ENCODE data around the gene GALNT9.
"Not testable (repeated sequence)": the region's sequence is repeated elsewhere in the genome, so short reads cannot be mapped to it uniquely, and the experiment has no call there.

GALNT9 gene

GRCh38 chr12:132228476-132229192 lies 100.8 kb downstream of the GALNT9 start:
- DNase-seq: no peak

DNA sequence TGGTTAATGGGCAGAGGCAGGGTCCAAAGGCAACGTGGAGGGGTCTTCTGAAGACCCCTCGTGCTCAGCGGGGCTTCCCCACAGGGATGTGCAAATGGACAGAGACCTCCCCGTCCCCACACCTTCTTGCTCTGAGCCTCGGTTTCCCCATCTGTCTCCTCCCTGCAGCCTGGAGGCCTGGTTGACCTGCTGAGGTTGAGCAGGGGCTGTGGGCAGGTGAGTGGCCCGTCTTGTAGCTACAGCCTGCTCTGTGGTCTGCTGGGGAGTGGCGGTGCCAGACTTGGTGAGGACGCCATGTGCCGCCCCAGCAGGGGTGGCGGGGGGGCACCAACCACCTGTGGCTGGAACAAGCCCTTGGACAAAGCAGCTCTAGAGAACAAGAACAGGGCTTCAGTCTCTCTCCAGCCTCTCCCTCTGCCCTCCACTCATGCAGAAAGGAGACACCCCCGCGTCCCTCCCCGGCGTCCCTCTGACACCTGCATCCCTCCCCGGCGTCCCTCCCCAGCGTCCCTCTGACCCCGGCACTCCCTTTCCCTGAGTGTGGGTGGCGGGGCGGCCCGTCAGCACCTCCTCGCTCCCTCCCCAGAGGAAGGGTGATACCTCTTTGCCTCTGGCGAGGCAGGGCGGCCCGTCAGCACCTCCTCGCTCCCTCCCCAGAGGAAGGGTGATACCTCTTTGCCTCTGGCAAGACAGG lies 101.5 kb downstream of the GALNT9 start:
- no peak for DNase-seq

DNA sequence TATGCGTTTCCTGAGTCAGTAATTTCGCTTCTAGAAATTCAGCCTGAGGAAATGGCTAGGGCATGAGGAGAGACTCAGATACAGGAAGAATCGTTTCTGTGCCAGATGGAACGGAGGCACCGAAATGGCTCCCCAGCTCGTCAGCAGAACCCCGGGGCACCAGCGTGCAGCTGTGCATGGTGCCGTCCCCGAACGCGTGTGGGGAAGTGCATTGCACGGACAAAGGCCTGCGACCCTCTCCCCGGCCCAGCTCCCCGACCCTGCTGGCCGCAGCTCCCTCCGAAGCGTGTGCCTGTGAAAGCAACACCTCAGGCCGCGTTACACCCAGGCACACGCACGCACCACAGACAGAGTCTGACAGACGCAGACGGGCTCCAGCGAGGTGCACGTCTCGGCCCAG lies 102.3 kb downstream of the GALNT9 start:
- DNase-seq: no peak

DNA sequence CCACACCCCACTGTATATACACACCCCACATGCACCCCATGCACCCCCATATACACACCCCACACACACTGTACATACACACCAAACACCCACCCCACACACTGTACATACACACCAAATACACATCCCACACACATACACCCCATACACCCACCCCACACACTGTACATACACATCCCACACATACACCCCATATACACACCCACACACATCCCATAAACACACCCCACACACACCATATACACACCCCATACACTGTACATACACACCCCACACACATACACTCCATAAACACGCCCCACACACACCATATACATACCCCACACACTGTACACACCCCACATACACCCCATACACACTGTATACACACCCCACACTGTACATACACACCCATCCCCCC lies 102.8 kb downstream of the GALNT9 start:
- no peak for DNase-seq

DNA sequence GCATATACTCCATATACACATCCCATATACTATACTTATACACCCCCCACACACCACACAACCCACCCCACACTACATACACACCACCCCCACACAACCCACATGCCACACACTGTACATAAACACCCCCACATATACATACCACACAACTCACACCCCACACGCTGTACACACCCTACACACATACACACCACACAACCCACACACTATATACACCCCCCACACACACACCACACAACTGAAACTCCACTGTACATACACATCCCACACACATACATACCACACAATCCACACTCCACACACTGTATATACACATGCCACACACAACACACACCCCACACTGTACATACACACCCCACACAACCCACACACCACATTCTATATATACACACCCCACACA lies 104.2 kb downstream of the GALNT9 start:
- DNase-seq: no peak

DNA sequence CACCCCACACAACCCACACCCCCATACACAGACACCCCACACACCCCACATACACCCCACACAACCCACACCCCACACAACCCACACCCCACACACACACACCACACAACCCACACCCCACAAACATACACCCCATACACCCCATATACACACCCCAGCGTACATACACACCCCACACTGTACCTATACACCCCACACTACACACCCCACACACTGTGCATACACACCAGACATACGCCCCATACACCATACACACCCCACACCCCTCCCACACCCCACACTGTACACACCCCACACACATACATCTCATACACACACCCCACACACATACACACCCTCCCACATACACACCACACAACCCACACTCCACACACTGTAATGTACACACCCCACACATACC lies 104.9 kb downstream of the GALNT9 start:
- DNase-seq: no peak

GRCh38 chr12:132222808-132223173 lies 106.6 kb downstream of the GALNT9 start:
- no peak for DNase-seq

DNA sequence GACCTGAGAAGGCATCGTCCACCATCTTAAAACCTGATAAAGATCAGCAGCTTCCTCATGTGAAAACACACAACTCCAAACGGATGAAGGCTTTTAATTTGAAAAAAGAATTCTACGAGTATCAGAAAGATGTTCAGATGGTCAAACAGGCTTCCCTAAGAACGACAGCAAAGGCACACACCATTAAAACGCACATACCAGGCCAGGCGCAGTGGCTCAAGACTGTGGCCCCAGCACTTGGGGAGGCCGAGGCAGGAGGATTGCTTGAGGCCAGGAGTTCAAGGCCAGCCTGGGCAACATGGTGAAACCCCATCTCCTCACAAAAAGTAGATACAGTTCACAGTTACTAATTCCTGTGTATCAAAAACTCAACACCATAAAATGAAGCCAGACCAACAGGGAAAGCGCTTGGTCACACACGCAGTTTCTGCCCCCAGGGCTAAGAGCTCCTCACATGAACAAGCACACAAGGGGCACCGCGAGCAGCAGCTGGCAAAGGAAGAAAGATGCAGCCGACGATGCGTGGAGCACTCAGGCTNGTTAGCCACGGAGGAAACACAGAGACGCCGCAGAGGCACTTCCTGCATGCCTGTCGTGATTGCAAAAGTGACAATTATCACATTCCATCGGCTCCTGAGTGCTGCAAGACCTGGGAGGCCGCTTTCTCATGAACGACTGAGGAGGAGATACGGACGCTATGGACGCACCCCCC lies 107.1 kb downstream of the GALNT9 start:
- peak; percentile 95 for DNase-seq

DNA sequence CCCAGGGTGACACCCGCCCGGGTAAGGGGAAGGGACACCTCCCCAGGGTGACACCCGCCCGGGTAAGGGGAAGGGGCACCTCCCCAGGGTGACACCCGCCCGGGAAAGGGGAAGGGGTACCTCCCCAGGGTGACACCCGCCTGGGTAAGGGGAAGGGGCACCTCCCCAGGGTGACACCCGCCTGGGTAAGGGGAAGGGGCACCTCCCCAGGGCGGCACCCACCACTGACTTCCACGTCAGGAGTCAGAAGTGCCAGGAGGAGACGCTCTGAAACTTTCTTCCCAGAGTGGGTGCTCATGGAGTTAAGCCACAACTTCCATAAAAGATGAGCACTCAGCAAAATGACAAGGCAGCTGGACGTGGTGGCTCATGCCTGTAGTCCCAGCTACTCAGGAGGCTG lies 109.6 kb downstream of the GALNT9 start:
- not testable (repeated sequence) for DNase-seq

- DNase-seq: peak; percentile 61
Measured at GRCh38 chr12:132219323-132219722, 110.1 kb downstream of the GALNT9 start.

GRCh38 chr12:132218915-132219314 lies 110.5 kb downstream of the GALNT9 start:
- peak; percentile 74 for DNase-seq

GRCh38 chr12:132218527-132218875 lies 110.9 kb downstream of the GALNT9 start:
- no peak for DNase-seq

- no peak for DNase-seq
Measured at GRCh38 chr12:132217800-132218526, 111.4 kb downstream of the GALNT9 start.

DNA sequence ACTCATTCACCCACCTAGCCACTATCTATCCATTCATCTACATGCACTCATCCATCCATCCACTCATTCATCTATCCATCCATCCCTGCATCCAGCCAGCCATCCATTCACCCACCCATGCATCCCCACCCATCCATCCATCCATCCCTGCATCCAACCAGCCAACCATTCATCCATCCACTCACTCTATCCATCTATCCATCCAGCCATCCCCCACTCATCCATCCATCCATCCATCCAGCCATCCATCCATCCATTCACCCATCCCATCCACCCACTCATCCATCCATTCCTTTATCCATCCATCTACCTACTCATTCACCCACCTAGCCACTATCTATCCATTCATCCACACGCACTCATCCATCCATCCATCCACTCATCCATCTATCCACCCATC lies 112.0 kb downstream of the GALNT9 start:
- DNase-seq: no peak

DNA sequence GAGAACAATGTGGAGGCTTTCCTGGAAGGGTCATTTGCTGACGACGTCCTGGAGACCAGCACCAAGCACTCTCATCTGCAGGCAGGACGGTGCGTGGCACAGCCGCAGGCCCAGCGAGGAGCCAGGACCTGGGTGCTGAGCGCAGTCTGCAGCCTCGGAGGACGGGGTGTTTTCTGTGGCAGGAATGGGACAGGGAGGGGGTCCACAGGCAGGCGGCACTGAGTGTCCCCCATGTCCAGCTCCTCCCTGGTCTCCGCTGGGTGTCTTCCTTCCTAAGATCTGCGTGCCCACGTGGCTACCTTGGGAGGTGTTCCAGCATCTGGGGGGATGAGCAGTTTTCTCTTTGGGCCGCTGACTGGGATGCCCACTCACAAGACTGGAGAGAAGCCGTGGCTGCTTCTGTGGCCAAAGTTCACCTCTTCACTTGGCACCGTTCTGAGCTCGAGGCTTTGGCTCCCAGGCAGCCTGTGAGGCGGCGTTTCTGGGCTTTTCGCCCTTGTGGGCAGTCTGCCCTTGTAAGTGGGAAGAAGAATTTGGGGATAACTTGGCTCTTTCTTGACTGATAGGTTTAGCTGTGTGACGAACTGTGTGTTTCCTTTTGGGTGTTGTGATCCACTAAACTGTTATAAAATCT lies 112.9 kb downstream of the GALNT9 start:
- no peak for DNase-seq

- no peak for DNase-seq
Measured at GRCh38 chr12:132215299-132215989, 113.9 kb downstream of the GALNT9 start.

DNA sequence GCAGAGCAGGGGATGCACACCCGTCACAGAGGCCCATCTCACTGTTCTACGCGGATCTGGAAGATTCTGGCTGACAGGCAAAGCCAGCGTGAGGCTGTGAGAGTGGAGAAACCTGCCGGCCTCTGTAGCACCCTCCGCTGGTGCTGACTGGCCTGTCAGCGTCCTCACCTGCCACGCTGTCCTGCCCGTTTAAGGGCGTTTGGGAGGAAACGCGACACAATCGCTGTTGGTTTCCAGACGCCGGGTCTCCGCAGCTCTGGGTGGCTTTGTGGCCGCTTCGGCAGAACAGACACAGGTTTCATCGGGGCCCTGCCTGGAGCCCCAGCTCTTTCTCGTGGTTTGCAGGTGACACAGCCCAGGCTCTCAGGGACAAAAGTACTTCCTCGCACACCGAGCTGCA lies 114.5 kb downstream of the GALNT9 start:
- DNase-seq: no peak

DNA sequence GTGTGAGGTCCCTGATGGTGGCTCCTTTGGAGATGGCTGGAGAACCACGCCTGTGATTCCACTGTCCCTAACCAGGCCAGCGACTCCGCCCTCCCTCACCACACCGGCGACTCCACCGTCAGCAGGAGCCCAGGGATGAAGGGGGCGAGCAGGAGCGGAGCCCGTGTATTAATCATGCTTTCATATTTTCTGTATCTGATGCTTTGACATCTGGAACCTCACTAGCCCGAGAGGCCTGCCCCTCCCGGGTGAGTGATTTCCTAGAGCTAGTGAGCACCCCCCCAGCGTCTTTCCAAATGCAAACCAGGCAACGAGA lies 115.3 kb downstream of the GALNT9 start:
- DNase-seq: no peak

GRCh38 chr12:132213359-132214160 lies 115.8 kb downstream of the GALNT9 start:
- DNase-seq: no peak

- DNase-seq: no peak
Measured at GRCh38 chr12:132211816-132212215, 117.6 kb downstream of the GALNT9 start.

GRCh38 chr12:132211326-132211725 lies 118.1 kb downstream of the GALNT9 start:
- no peak for DNase-seq

All from DMS79 treated with DMSO at 0.1 percent for 48 hours (cell line).